HL-60 (cell line): ENCODE results near the gene RBM39.

Experiments
- CTCF ChIP-seq: IDR thresholded peaks from one replicate; pipeline ENCODE4 v1.5.1; 2011; ENCODE audit warnings: low read length, control low read depth, inconsistent platforms; ENCODE audit not compliant: insufficient read depth
- GABPA ChIP-seq: IDR thresholded peaks from 2 replicates; pipeline ENCODE4 v1.6.1; 2012; ENCODE audit warnings: low read depth
- POLR2AphosphoS5 ChIP-seq: IDR thresholded peaks from 2 replicates; pipeline ENCODE4 v1.6.1; 2012; ENCODE audit warnings: low read depth
- REST ChIP-seq: IDR thresholded peaks from 2 replicates; pipeline ENCODE4 v1.6.1; 2012; ENCODE audit warnings: low read depth; ENCODE audit not compliant: insufficient replicate concordance

- TF ChIP-seq POLR2AphosphoS5, result no peak
- TF ChIP-seq CTCF, result no peak
- no peak for TF ChIP-seq REST
- no peak for TF ChIP-seq GABPA
Measured at GRCh38 chr20:35776513-35777101, 34.5 kb upstream of the RBM39 start.
